Naive B cell (primary cell): ENCODE data around the gene AATK. TPM values are rescaled to one million over a fixed set of nuclear protein-coding genes. Genes with fewer than 3 reads are reported as not detected.

Source experiments
- ATAC-seq, 2 donors: fragments of 150-1000 bp; cut with Tn5 transposase; 2 replicates each; pipeline ENCODE4 v1.10.0; 2021; ENCODE audit warnings: low read depth in 2 of 2, mild to moderate bottlenecking in 2 of 2, moderate library complexity in 2 of 2
- DNase-seq: peaks from one replicate; pipeline ENCODE4 v3.0.0; 2022
- H3K27ac Mint-ChIP-seq, 6 donors: one replicate each; pipeline ENCODE4 v1.8.0; 2020 to 2022; ENCODE audit warnings: mild to moderate bottlenecking in 6 of 6, mixed read lengths in 6 of 6, moderate library complexity in 5 of 6, inconsistent platforms in 2 of 6
- H3K27me3 Mint-ChIP-seq, 3 donors: one replicate each; pipeline ENCODE4 v1.8.0; 2021 to 2022; ENCODE audit warnings: mixed read lengths in 3 of 3, mild to moderate bottlenecking in 1 of 3
- H3K36me3 Mint-ChIP-seq, 2 donors: one replicate each; pipeline ENCODE4 v1.8.0; 2020 to 2022; ENCODE audit warnings: mixed read lengths in 2 of 2, inconsistent platforms in 1 of 2, mild to moderate bottlenecking in 1 of 2
- H3K4me1 Mint-ChIP-seq, 3 donors: one replicate each; pipeline ENCODE4 v1.8.0; 2020 to 2022; ENCODE audit warnings: mixed read lengths in 3 of 3, inconsistent platforms in 1 of 3, mild to moderate bottlenecking in 1 of 3, moderate library complexity in 1 of 3
- H3K4me3 Mint-ChIP-seq, 8 donors: one replicate each; pipeline ENCODE4 v1.8.0; 2020 to 2022; ENCODE audit warnings: mild to moderate bottlenecking in 8 of 8, mixed read lengths in 8 of 8, moderate library complexity in 8 of 8, inconsistent platforms in 2 of 8
- H3K9me3 Mint-ChIP-seq, 7 donors: one replicate each; pipeline ENCODE4 v1.8.0; 2020 to 2022; ENCODE audit warnings: mixed read lengths in 7 of 7, mild to moderate bottlenecking in 5 of 7, inconsistent platforms in 2 of 7, moderate library complexity in 1 of 7
- polyA plus RNA-seq, 6 donors: library from polyadenylated mRNA; unstranded; fragments of 300-500 nt; fragmentation: Illumina TruSeq; gene quantifications; one replicate each; pipeline ENCODE4 v1.2.3, GENCODE V29; 2021; ENCODE audit warnings: low read depth in 6 of 6

AATK gene
- polyA plus RNA-seq, 6 donors from 2014 or later, result not detected

DNA sequence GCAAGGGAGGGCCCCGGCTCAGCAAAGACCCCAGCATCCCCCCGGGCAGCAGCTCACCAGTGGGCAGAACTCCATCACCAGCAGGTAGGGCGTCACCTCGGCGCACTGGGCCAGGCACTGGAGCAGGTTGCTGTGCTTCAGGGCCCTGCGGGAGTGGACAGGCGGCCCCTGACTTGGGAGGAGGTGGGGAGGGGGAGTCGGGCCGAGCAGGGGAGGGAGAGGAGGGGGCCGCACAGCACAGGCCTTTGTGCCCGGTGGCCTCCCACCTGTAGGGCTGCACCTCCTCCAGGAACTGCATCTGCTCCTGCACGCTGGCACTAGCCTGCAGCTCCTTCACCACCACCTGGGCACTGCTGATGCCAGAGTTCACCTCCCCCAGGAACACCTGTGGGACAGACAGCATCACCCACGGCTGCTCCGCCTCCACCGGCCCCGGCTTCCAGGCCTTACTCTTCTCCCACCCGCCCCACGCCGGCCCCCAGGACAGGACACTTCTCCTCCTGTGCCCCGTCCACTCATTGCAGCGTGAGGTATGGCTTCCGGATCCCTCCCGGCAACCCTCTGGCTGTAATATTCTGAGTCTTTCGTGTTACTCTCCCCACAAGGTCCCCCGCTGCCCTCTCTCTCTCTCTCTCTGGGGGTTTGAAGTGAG is 38.4 kb downstream of the AATK start:
- Mint-ChIP-seq H3K27me3 (no peaks in the 10 kb centered on the region), H3K4me3 (no peak overlapping the region), H3K4me1 (no peaks in the 10 kb centered on the region), H3K27ac (no peak overlapping the region), H3K36me3 (no peaks in the 10 kb centered on the region), H3K9me3 (no peaks in the 10 kb centered on the region)
- ATAC-seq (no peak), DNase-seq (no peak)

DNA sequence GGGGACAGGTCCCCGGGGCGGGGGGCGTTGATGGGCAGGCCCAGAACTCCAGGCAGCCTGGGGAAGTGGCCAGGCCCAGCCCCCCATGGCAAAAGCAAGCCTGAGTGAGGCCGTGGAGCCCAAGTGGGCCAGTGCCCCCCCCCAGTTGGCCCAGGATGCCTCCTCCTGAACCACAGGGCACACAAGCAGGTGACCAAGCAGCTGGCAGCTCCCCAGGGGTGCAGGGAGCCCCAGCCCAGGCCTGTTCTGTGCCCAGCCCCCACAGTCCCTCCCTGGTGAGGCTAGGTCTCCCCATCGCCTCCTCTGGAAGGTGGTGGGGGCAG is 38.9 kb downstream of the AATK start:
- no peak for DNase-seq
- Mint-ChIP-seq H3K27ac (no peak overlapping the region), H3K36me3 (no peaks in the 10 kb centered on the region), H3K4me3 (no peak overlapping the region), H3K9me3 (no peaks in the 10 kb centered on the region), H3K27me3 (no peaks in the 10 kb centered on the region), H3K4me1 (no peaks in the 10 kb centered on the region)
- no peak for ATAC-seq

DNA sequence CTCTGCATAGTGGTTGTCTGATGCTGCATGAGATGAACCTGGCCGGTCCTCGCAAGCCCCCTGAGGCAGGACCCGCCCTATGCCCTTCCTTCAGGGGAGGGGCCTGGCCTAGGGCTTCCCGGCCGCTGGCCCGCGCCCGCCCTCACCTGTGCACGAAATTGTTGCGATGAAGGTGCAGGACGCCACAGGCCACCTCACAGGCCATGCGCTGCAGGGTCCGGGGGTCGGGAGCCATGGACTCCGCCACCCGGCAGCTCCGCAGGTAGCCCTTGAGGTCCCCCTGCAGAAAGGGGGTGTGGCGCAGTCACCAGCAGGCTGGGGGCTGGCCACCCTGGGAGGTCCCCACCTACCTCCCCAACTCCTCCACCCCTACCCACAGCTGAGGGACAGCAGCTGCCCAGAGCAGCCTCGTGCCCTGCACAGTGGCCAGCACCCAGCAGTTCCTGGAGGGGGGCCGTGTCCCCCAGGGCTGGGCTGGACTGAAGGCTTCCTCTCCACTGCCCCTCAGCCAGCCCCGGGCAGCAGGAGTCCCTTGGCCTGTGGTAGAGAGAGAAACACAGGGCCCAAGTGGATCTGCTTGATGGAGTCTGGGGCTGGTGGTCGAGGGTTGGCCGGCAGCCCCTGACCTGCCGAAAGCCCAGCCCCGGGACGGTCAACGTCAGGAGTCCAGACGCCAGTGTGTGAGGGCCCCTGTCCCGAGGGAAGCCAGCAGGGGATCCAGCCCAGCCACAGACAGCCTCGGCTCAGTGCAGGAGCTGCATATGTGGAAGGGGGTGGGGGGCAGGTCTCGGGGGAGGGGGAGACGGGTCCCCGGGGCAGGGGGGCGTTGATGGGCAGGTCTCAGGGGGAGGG is 39.5 kb downstream of the AATK start:
- no peak for ATAC-seq
- Mint-ChIP-seq H3K27me3 (no peaks in the 10 kb centered on the region), H3K27ac (peak overlapping the region in 1 of 6 donors; percentile 47)

DNA sequence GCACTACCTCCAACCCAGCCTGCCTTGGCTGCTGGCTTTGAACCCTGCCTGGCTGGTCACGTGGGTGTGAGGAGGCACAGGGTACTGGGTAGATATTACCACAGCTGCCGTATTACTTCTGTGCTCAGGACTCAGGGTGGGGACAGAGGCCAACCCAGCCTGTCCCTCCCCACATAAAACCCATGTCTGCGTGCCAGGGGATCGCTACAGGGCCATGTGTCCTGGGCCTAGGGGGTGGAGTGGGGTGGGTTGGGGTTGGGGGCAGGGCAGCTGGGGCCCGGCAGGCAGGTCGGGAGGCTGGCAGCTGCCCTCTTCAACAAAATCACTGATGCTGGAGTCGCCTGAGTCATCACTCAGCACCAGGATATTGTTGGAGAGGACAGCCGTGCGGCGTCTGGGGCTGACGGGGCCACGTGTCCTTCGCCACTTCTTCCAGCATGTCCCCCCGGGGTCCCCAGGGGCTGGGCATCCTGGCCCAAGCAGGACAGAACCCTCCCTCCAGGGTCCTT is 40.4 kb downstream of the AATK start:
- no peak for ATAC-seq
- DNase-seq, result no peak
- H3K4me1 Mint-ChIP-seq, result no peaks in the 10 kb centered on the region
- no peaks in the 10 kb centered on the region for H3K9me3 Mint-ChIP-seq
- no peaks in the 10 kb centered on the region for H3K36me3 Mint-ChIP-seq
- no peak overlapping the region for H3K4me3 Mint-ChIP-seq
- H3K27ac Mint-ChIP-seq, result no peak overlapping the region
- H3K27me3 Mint-ChIP-seq, result no peaks in the 10 kb centered on the region

More for the DNA sequence above, 39.5 kb downstream of the AATK start:
- Mint-ChIP-seq H3K4me3 (no peak overlapping the region), H3K4me1 (no peaks in the 10 kb centered on the region), H3K36me3 (no peaks in the 10 kb centered on the region), H3K9me3 (no peaks in the 10 kb centered on the region)
- DNase-seq, result no peak

DNA sequence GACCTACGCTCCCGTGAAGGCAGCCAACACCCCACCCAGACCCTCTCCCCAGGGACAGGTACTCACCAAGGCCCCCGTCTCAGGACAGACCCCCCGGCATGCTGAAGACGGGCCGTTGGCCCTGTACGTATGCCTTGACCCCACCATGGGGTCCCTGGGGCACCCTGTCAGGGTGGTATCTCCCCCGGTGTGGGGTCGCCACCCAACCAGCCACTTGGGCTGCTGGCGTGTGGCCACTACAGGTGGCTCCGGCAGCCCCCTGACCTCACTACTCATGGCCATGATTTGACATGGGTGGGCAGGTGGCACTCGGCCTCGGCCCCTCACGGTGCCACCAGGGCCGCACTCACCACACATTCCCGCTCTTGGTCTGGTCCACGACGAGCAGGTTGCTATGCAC is 41.6 kb downstream of the AATK start:
- DNase-seq (no peak), ATAC-seq (no peak)
- Mint-ChIP-seq H3K27me3 (no peaks in the 10 kb centered on the region), H3K9me3 (no peaks in the 10 kb centered on the region), H3K4me1 (peaks cover 0 to 5% (median 4%) of the 10 kb centered on the region in 3 donors), H3K27ac (no peak overlapping the region), H3K36me3 (no peaks in the 10 kb centered on the region), H3K4me3 (no peak overlapping the region)

DNA sequence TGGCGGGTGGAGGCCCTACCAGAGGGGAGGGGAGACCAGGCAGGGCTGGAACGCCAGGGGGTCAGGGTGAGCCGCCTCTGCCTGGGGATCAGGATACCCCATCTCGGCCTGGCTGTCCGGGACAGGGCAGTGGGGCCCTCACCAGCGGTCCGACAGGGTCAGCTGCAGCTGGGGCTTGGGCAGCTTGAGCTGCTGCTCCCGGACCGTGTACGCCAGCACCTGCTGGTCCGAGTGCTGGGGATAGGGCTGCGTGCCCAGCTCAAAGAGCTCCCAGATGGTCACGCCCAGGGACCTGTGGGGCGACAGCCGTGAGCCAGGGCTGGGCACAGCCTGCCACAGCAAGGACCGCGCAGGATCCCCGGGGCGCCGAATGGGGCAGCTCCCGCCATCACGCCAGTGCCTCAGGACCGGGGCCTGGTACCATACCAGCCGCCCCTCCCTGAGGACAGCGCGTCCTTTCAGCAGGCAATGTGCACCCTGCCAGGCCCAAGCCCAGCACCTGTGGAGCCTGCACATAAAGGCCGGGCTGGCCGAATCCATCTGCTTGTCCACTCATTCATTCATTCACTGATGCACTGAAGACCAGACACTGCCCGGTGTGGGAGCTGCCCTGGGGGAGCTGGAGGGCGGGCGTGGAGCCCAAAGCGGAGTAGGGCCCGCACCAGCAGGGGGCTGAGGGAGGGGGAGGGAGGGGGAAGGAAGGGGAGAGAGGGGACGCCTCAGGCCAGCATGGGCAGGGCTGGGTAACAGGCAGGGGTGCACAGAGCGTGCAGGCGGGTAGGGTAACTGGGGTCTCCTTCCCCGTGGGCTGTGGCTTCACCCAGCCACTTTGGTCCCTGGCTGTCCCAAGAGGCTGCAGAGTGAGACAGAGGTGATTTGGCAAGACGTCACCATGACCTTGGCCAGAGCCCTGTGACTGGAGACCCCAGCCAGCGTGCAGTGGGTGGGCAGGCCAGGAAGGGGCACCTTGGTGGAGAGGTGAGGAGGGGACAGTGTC is 42.7 kb downstream of the AATK start:
- Mint-ChIP-seq H3K9me3 (no peaks in the 10 kb centered on the region), H3K27ac (peak overlapping the region in 1 of 6 donors; percentile 44), H3K27me3 (peaks cover 0 to 6% (median 4%) of the 10 kb centered on the region in 3 donors), H3K4me3 (no peak overlapping the region), H3K36me3 (no peaks in the 10 kb centered on the region), H3K4me1 (peaks cover 4 to 11% (median 11%) of the 10 kb centered on the region in 3 donors)
- DNase-seq (no peak), ATAC-seq (no peak)

DNA sequence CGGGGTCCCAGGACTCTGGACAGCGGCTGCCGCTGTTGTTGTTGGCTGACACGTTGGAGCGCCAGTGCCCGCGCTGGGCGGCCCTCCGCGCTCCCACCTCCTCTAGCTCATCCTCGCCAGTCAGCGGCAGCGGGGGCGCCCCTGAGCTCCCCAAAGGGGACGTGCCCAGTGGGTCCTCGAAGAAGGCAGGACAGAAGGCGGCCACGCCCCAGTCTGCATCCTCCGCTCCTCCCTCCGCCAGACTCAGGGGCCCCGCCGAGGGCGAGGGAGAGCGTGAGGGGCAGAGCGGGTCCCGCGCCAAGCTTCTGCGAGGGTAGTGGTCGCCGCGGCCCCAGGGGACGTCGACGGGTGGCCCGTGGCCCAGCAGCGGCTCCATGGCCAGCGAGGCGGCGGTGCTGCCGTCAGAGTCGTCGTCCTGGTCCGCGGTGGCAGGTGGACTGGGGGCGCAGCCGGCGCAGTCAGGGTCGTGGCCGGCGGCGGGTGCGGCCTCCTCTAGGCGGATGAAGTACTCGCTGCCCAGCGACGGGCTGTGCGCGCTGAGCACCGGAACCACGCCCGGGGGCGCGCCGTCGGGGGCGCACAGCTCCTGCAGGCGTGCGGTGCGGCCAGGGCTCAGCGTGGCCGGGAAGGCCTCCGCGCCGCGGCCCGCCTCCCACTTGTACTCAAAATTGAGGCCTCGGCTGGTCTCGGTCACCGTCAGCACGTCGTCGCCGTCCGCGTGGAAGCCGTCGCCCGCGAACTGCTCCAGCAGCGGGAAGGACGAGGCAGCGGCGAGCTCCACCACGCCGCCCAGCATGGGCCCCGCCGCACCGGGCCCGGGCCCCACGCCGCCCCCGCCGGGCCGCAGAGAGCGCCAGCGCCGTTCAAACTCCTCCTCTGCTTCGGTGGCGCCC is 43.9 kb downstream of the AATK start:
- Mint-ChIP-seq H3K36me3 (no peaks in the 10 kb centered on the region), H3K27me3 (peaks cover 0 to 7% (median 6%) of the 10 kb centered on the region in 3 donors), H3K27ac (no peak overlapping the region), H3K4me3 (no peak overlapping the region), H3K4me1 (peaks cover 4 to 12% (median 11%) of the 10 kb centered on the region in 3 donors), H3K9me3 (no peaks in the 10 kb centered on the region)
- no peak for DNase-seq
- no peak for ATAC-seq

DNA sequence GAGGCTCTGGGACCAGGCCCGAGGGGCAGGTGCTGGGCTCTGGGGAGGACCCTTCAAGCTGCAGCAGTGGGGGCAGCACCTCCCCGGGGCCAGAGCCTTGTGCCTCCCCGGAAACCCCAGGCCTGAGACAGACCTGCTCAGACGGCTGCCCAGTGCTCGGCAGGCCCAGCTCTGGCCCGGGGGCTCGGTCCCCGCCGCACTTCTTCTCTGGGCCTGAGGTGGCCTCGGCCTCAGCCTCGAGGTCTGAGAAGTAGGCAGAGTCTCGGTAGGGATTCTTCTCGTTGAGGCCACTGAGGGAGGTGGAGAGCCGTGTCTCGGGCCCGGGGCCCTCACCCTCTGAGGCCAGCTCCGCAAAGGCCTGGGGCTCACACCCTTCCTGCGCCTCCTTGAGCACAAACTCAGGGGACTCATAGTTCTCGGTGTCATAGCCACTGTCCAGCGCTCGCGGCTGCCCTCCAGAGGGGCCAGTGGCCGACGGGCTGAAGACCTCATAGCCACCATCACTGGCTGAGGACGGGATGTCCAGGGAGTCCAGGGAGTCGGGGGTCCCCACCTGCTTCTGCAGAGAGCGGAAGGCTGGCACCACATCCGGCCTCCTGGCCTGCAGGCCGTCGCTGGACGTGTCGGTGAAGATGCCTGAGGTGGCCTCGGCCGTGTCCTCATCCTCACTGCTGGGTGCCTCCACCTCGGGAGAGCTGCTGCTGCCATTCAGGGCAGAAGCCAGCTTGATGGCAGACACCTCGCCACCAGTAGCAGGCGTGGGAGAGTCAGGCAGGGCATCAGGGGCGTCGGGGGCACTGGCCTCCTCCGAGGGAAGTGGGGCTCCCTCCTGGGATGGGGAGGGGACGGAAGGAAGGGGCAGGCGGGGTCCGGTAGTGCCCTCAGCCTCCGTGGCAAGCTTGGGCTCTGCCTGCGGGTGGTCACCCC is 45.1 kb downstream of the AATK start:
- Mint-ChIP-seq H3K9me3 (no peaks in the 10 kb centered on the region), H3K27me3 (peaks cover 0 to 10% (median 7%) of the 10 kb centered on the region in 3 donors), H3K4me3 (no peak overlapping the region), H3K4me1 (peaks cover 4 to 12% (median 11%) of the 10 kb centered on the region in 3 donors), H3K36me3 (no peaks in the 10 kb centered on the region), H3K27ac (peak overlapping the region in 1 of 6 donors; percentile 70)
- DNase-seq (no peak), ATAC-seq (no peak)

DNA sequence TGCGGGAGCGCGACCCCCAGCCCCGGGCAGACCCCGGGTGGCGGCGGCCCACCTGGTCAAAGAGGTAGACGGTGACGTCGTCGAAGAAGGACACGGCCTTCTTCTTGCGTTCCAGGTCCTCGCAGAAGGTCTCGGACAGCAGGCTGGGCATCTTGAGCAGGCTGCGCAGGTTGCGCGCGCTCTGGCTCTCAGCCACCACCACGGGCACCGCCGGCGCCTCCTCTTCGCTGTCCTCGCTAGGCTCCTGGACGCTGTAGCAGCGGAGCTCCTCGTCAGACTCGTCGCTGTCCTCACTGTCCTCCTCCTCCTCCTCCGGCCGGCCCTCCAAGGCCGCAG is 45.9 kb downstream of the AATK start:
- Mint-ChIP-seq H3K4me1 (peaks cover 4 to 12% (median 11%) of the 10 kb centered on the region in 3 donors), H3K4me3 (no peak overlapping the region), H3K9me3 (no peaks in the 10 kb centered on the region), H3K36me3 (no peaks in the 10 kb centered on the region), H3K27me3 (peaks cover 0 to 13% (median 7%) of the 10 kb centered on the region in 3 donors), H3K27ac (peak overlapping the region in 1 of 6 donors; percentile 88)
- ATAC-seq (no peak), DNase-seq (no peak)

DNA sequence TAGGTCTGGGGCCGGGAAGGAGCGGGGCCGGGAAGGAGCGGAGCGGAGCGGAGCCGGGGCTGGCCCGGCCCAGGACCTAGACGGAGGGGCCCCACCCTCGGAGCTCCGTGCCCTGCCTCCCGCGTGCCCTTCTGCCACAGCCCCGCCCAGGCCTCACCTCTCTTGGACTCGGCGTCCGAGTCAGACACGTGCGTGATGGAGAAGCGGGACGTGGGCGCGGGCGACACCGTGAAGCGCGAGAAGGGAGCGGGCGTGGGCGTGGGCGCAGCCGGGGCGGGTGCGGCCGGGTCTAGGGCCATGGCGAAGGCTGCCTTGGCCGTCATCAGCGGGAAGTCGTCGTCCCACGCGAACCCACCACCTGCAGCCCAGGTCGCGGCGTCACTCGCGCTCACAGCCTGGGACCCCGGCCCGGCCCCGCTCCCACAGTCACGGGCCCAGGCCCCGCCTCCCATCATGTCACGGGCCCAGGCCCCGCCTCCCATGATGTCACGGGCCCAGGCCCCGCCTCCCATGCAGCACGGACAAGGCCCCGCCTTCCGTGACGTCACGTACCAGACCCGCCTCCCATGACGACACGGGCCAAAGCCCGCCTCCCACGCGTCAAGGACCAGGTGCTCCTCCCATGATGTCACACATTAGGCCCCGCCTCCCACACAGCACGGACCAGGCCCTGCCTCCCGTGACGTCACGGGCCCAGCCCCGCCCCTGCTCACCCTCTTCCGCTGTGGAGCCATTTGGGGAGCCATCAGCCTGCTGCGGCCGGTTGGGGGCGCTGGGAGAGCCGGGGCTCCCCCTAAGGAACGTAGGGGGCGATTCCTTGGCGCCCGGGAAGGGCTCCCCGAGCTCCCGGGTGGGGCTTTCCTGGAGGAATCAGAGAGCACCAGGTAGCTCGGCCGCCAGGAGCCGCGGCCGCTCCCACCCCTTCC is 46.5 kb downstream of the AATK start:
- Mint-ChIP-seq H3K27me3 (peaks cover 0 to 18% (median 7%) of the 10 kb centered on the region in 3 donors), H3K27ac (peak overlapping the region; percentile 37 to 98 (median 88)), H3K4me1 (peaks cover 4 to 12% (median 11%) of the 10 kb centered on the region in 3 donors), H3K36me3 (no peaks in the 10 kb centered on the region), H3K9me3 (no peaks in the 10 kb centered on the region), H3K4me3 (peak overlapping the region in 5 of 8 donors; percentile 29 to 81 (median 67))
- DNase-seq (peak; percentile 72), ATAC-seq (peak; percentile 75 to 78)
